Mucosa of descending colon (tissue), 3 donors: ENCODE measurements around the gene NPHP4. TPM values are rescaled to one million over a fixed set of nuclear protein-coding genes. Genes with fewer than 3 reads are reported as not detected.
A peak's percentile ranks its signal among the peaks of the same experiment; 100 is the strongest.
"Not testable (repeated sequence)": the region's sequence is repeated elsewhere in the genome, so short reads cannot be mapped to it uniquely, and the experiment has no call there.

Experiments
- ATAC-seq: fragments of 200-7000 bp; cut with Tn5 transposase; one replicate; pipeline ENCODE4 v1.9.1; 2020; ENCODE audit warnings: mild to moderate bottlenecking, moderate library complexity
- DNase-seq, 3 donors: peaks; one replicate each; pipeline ENCODE4 v3.0.0-alpha.2; 2020
- H3K36me3 ChIP-seq: fragments of 200-600 bp; one replicate; pipeline ENCODE4 v1.8.0; 2021; ENCODE audit warnings: low read depth, mild to moderate bottlenecking
- H3K4me1 ChIP-seq: fragments of 200-600 bp; one replicate; pipeline ENCODE4 v1.8.0; 2021; ENCODE audit warnings: low read depth, mild to moderate bottlenecking
- H3K4me3 ChIP-seq: fragments of 200-600 bp; one replicate; pipeline ENCODE4 v1.8.0; 2021; ENCODE audit warnings: mild to moderate bottlenecking
- H3K9me3 ChIP-seq: fragments of 200-600 bp; one replicate; pipeline ENCODE4 v1.8.0; 2021; ENCODE audit warnings: mild to moderate bottlenecking
- intact Hi-C, 2 donors: fragments of 100-400 bp; cut with DNase I in 1 of 2; cut with micrococcal nuclease in 1 of 2; formaldehyde crosslinking; loops; one replicate each; pipeline versions ENCODE4 v1.11.0 to v1.11.1; 2022; cut with DNase I, micrococcal nuclease
- total RNA-seq, 3 donors: library from RNA; stranded (reverse); fragmentation: NEBNext Ultra II Directional in 2 of 3; extraction: Animal tissue kit (Norgen Biotek cat#: 25700) in 2 of 3; gene quantifications; one replicate each; pipeline versions ENCODE4 v1.2.1 to v1.2.4, GENCODE V29; 2021 to 2023
- TF ChIP-seq, protein P1 (sequence below): fragments of 200-600 bp; IDR thresholded peaks from one replicate; pipeline ENCODE4 v1.8.0; 2022; ENCODE audit warnings: antibody characterized with exemption, mild to moderate bottlenecking
- donor health status: DM: no; HTN: no; CAD: no; lungs with moderate emphysema.
- donor health status: DM: no; HTN: no; CAD: no.
- donor health status: DM: no; HTN: yes; CAD: no.

NPHP4 gene
- total RNA-seq, 3 donors from 2014 or later: 7.5 to 12.2 (median 10.3) TPM

DNA sequence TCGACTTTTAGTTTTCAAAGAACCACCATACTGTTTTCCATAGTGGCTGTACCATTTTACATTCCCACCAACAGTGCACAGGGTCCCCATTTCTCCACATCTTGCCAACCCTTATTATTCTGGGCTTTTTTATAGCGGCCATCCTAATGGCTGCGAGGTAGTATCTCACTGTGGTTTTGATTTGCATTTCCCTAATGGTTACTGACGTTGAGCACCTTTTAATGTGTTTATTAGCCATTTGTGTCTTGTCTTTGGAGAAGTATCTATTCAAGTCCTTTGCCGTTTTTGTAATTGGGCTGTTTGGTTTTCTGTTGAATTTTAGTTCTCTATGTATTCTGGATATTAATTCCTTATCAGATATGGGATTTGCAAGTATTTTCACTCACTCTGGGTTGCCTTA, 31.1 kb upstream of the NPHP4 start:
- no peaks in the 10 kb centered on the region for H3K9me3 ChIP-seq
- peaks cover 12% of the 10 kb centered on the region for H3K4me1 ChIP-seq
- intact Hi-C loops: no loop called here
- DNase-seq: no peak
- TF ChIP-seq, protein P1, sequence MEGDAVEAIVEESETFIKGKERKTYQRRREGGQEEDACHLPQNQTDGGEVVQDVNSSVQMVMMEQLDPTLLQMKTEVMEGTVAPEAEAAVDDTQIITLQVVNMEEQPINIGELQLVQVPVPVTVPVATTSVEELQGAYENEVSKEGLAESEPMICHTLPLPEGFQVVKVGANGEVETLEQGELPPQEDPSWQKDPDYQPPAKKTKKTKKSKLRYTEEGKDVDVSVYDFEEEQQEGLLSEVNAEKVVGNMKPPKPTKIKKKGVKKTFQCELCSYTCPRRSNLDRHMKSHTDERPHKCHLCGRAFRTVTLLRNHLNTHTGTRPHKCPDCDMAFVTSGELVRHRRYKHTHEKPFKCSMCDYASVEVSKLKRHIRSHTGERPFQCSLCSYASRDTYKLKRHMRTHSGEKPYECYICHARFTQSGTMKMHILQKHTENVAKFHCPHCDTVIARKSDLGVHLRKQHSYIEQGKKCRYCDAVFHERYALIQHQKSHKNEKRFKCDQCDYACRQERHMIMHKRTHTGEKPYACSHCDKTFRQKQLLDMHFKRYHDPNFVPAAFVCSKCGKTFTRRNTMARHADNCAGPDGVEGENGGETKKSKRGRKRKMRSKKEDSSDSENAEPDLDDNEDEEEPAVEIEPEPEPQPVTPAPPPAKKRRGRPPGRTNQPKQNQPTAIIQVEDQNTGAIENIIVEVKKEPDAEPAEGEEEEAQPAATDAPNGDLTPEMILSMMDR: no peak
- ATAC-seq: no peak
- H3K36me3 ChIP-seq: no peaks in the 10 kb centered on the region
- H3K4me3 ChIP-seq: no peak overlapping the region

DNA sequence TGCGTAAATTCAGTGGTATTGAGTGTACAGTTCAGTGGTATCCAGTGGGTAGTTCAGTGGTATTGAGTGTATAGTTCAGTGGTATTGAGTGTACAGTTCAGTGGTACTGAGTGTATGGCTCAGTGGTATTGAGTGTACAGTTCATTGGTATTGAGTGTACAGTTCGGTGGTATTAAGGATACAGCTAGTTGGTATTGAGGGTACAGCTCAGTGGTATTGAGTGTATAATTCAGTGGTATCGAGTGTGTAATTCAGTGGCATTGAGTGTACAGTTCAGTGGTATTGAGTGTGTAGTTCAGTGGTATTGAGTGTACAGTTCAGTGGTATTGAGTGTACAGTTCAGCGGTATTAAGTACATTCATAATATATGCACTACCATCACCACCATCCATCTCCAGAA, 30.0 kb upstream of the NPHP4 start:
- intact Hi-C loops: no loop called here
- TF ChIP-seq, protein P1: no peak
- Histone ChIP-seq H3K4me3 (no peak overlapping the region), H3K4me1 (peaks cover 12% of the 10 kb centered on the region), H3K9me3 (no peaks in the 10 kb centered on the region), H3K36me3 (no peaks in the 10 kb centered on the region)
- DNase-seq: no peak
- no peak for ATAC-seq

DNA sequence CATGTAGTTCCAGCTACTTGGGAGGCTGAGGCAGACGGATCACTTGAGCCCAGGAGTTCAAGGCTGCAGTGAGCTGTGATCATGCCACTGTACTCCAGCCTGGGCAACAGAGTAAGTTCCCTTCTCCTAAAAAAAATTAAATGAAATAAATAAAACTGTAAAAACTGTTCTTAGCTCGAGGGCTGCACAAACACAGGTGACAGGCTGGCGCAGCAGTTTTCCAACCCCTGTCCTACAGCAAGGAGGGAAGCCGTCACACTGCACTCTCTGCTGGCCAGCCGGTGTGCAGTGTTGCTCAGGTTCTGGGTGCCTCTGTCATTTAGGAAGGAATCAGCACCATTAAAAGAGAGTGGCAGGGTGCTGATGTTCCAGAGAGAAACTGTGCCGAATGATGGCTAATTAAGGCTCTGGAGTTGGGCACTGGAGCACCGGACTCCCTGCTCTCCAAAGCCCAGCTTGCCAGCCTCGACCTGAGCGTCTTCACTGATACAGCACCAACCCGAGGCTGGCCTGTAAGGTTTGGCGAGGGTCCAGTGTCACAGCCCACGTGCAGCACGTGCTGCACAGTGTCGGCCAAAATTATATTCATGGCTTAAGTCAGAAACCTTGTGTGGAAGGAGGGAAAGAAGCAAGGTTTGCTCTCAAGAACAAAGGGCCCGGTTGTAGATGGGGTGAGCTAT, 27.1 kb upstream of the NPHP4 start:
- intact Hi-C loops: no loop called here
- no peaks in the 10 kb centered on the region for H3K4me1 ChIP-seq
- no peak for DNase-seq
- no peaks in the 10 kb centered on the region for H3K9me3 ChIP-seq
- H3K36me3 ChIP-seq: no peaks in the 10 kb centered on the region
- TF ChIP-seq, protein P1: no peak
- ATAC-seq: no peak
- no peak overlapping the region for H3K4me3 ChIP-seq

DNA sequence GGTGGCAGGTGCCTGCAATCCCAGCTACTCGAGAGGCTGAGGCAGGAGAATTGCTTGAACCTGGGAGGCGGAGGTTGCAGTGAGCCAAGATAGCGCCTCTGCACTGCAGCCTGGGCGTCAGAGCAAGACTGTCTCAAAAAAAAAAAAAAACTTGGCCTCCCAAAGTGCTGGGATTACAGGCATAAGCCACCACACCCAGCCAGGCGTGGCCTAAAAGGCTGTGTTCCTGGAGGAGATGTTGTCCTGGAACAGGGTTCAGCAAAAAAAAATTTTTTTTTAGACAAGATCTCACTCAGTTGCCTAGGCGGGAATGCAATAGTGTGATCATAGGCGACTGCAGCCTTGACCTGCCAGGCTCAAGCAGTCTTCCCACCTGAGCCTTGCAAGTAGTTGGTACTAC, 25.4 kb upstream of the NPHP4 start:
- H3K4me3 ChIP-seq, H3K9me3 ChIP-seq, intact Hi-C loops, H3K36me3 ChIP-seq, H3K4me1 ChIP-seq, ATAC-seq: not testable (repeated sequence)
- peak in 1 of 3 donors; percentile 5 for DNase-seq

DNA sequence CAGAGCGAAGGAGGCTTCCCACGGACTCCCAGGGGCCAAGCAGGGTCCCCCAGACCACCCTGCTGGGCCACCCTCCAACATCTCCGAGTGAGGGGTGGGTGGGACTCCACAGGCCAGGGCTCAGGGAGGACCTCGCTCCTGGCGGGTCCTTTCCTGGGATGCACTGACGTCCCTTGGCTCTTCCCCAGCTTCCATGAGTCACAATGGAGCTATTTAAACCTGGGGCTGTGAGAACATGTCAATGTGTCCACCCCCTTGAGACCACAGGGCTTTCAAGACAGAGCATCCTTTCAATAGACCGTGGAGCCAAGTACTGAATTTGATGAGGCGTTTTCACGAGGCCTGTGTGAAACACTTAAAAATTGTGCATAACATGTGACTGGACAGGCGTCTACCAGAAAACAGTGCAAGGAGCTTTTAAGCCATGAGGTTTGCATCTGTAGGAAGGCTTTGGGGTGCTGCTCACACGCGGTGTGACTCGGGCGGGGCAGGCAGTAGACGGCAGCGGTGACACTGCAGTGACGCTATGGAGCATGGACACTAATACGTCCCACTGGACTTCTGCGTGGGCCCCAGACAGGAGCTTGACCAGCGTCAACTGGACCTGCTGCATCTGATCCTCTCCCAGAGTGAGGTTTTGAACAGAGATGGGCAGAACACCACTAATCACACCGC, 24.1 kb upstream of the NPHP4 start:
- ATAC-seq (no peak), DNase-seq (peak in 1 of 3 donors; percentile 40)
- no peaks in the 10 kb centered on the region for H3K4me1 ChIP-seq
- TF ChIP-seq, protein P1: no peak
- H3K36me3 ChIP-seq: no peaks in the 10 kb centered on the region
- intact Hi-C loops: no loop called here
- no peaks in the 10 kb centered on the region for H3K9me3 ChIP-seq
- H3K4me3 ChIP-seq: no peak overlapping the region
